HG03139 (cell line): ENCODE results near the gene KCNK16.

Source experiments
- ATAC-seq: cut with Tn5 transposase; IDR thresholded peaks from one replicate; pipeline ENCODE4 v1.9.1; 2021; ENCODE audit not compliant: unreplicated experiment

The KCNK16 gene

GRCh38 chr6:39322306-39322850 is at the start of gene KCNK16:
Gene KCNK16, minus strand, starts transcription at chr6:39322702. Its CDS starts 162 bp downstream, at chr6:39322540.
- no peak for ATAC-seq

DNA sequence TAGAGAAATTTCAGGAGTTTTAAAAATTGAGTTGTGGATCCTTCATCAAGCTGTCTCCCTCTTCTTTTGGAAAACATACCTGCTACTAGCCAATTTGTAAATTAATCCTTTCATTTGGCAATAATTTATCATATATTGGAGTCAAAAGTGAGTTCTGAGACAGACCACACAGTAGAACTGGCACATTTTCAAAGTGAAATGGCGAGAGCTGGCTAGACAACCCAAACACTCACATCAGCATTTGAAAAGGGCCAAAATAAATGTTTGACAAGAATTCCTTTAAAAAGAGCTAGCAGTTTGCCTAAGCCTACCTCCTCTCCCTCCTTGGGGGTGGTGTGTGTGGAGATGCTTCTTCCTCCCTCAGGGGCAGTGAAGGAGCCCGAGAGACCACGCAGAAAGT is 47.9 kb upstream of the KCNK16 start:
- ATAC-seq, result no peak

DNA sequence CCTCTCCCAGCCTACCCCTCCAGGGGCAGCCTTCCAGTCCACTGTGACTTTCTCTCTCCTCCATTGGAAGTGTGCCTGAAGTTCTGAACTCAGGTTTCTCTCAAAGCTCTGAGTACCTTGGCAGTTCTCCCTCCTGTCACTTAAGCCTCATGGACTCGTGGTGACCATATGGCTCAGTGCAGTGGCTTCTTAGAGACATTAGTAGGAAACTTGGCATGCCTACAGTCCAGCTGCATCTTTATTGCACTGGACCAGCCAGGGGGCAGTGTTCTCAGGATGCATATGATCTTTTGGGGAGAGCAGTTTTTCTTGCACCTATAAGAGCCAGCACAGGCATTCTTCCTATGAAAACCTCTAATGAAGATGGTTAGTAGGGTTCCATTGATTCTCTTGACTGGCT is 47.5 kb upstream of the KCNK16 start:
- ATAC-seq, result no peak

DNA sequence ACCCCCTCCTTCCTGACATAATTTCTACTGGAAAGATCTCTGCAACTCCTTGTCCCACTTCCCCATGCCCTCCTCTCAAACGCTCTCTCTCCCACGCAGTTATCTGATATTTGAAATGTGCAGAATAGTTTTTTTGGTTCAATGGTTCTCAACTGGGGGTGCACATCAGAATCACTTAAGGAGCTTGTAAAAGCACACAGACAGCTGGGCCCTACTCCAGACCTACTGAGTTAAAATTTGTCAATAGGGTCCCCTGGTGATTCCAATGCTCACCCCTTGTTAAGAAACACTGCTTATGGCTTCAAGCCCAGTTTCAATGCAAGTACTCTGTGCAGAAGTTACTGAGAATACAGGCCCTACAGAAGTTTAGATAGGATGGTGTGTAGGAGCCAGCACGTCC is 45.2 kb upstream of the KCNK16 start:
- no peak for ATAC-seq

DNA sequence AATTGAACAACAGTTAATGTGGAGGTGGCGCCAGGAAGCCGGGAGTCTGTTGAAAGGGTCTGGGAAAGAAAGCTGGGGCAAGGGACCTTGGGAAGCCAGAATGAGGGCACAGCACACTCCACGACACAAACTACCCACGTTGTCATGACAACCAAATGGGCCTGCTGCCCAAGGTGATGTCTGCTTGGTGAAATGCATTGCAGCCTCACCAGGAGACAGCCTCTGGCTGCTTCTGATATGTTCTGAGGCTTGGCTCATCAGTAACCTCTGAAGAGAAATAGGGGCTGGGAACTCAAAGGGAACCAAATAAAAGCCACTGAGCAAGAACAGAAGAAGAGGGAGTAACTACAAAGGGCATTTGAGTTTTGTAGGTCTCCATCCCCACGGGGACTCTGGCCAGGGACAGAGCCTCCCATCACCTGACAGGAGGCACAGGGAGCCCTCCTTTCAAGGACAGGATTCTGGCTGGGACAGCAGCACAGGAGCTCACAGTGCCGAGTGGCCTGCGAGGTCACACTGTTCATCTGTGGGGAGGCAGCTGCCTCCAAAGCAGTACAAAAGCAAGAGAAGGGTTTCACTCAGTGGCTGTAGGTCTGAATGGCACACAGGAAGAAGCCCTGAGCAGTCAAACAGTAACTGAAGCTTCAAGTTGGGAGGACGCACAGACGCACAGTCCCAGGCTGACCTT is 44.6 kb upstream of the KCNK16 start:
- no peak for ATAC-seq

DNA sequence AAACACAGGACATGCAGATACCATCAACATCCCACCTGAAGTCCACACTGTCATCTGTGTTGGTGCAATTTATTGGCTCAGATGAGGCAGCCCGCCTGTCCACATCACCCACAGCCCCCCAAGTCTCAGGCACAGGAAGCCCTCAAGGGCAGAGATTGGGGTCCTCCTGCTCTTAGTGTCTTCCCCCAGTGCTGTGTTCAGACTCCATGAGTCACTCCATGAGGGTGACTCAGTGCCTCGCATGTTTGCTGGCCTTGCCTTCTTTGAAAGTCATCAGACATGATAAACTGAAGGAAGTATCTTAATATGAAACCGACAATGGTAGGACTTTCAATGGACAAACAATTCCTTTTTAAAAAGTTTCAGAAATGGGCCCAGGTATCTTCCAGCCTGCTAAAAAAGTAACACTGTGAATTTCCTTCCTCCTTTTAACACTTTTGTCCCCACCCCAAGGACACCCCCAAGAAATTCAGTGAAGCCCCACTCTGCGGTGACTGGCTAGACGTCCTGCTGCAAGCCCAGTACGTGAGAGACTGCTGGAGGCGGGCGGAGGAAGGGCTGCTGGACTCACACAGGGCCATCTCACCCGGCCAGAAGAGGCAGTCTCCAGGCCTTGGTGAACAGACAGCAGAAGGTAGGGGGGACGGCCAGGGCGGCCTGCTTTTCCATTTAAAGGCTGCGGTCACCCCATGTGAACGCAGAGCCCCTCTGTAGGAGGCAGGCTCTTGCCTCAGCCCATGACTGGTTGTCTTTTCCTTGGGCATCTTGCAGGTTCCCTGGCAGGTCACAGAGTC is 43.0 kb upstream of the KCNK16 start:
- ATAC-seq, result no peak

DNA sequence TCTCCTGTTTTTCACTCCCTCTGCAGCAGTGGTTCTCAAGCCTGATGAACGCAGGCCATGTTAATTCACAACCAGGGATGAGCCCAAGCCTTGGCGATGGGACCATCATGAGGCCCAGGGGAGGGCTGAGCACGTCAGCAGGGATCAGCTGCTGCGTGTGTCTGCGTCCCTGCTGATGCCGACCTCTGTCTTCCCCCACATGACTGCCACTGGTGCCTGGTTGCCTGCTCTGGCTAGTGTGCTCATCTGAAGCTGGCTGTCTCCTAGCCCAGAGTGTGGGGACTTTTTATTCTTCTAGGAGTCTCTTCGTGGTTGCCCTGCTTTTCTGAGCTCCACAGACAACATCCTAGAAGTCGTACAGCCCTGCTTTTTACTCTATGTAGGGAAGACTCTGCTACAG is 40.8 kb upstream of the KCNK16 start:
- no peak for ATAC-seq

GRCh38 chr6:39362487-39362865 is 40.0 kb upstream of the KCNK16 start:
- no peak for ATAC-seq

GRCh38 chr6:39361657-39362486 is 39.4 kb upstream of the KCNK16 start:
- ATAC-seq, result no peak

- no peak for ATAC-seq
These were observed 37.9 kb upstream of the KCNK16 start for GRCh38 chr6:39360378-39360777.

DNA sequence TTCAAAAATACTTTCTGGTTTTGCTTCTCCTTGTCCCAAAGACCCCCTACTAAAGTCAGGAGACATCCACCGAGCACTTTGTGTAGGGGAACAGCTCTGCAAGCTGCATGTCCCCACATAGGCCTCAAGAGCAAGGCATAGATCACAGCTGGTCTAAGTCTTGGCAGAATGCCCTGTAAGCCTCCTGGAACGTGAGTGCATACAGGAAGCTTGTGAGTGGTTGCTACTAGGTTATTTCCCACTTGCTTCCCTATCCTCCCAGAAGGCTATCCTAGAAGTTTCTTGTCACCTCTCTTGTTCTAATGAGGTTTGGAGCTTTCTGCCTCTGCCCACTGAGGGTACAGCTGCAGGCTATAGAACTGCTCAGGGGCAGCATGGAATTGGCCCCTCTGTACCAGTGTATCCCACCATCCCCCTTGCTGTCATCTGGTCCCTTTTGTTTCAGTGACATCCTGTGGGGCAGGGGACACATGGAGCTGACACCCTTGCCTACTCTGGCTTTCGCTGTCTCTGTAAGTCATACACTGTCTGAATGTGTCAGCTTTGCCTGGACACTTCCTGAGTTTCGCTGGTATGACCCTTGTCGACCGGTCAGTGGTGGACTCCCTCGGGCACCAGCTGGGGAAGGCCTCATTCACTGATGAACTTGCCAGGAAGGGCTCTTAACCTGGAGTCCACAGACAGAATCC is 35.6 kb upstream of the KCNK16 start:
- no peak for ATAC-seq

DNA sequence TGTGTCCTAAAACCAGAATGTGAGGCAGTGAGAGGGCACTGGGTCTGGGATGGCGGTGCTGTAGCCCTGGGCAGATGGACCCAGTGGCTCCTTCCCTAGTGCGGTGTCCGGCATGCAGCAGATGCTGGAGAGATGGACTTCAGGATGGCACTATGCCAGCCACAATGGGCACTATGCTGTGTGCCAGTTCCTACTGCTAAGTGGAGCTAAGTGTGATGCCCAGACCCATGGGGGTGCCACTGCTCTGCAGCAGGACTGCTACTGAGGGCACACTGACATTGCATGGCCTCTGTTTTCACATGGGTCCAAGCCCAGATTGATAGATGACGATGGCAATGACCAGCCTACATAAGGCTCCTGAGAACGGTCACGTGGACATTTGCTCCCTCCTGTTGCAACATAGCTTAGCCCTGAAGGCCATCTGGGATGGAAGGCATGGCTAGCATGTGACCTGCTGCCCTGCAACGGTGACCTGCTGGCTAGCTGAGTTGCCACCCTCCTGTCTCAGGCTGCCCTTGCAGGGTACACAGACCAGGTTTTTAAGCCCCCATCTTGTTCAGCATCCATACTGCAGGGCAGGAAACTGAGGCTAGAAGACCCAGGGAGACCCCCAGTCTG is 31.3 kb upstream of the KCNK16 start:
- no peak for ATAC-seq

DNA sequence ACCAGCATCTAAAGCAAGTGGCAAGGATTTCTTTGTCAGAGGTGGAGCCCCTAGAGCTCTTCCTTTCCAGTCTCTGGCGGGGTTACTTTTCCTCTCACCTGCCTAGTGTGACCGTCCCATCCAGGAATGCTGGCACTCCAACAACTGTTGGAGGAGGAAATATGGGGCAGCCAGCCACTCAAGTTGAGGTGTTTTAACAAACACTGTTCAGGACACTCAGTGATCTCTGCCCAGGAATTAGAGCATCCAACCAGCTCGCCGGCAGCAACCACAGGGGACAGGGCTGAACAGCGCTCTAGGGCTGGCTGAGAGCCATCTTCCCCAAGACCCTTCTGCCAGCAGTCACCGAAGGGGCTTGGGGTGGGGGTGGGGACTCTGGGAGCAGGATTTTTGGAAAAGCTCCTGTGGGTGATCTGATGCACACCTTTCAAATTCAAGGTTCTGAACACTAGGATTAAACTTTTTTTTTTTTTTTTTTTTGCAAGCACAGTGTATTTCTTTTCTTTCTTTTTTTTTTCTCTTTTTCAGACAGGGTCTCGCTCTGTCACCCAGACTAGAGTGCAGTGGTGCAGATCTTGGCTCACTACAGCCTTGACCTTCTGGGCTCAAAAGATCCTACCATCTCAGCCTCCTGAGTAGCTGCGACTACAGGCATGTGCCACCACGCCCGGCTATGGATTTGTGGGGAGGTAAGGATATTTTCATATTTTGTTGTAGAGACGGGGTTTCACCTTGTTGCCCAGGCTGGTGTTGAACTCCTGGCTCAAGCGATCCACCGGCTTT is 28.4 kb upstream of the KCNK16 start:
- ATAC-seq, result no peak

- no peak for ATAC-seq
These were observed 26.2 kb upstream of the KCNK16 start for GRCh38 chr6:39348740-39349139.

GRCh38 chr6:39347906-39348585 is 25.5 kb upstream of the KCNK16 start:
- peak; percentile 55 for ATAC-seq

GRCh38 chr6:39347206-39347605 is 24.7 kb upstream of the KCNK16 start:
- no peak for ATAC-seq

DNA sequence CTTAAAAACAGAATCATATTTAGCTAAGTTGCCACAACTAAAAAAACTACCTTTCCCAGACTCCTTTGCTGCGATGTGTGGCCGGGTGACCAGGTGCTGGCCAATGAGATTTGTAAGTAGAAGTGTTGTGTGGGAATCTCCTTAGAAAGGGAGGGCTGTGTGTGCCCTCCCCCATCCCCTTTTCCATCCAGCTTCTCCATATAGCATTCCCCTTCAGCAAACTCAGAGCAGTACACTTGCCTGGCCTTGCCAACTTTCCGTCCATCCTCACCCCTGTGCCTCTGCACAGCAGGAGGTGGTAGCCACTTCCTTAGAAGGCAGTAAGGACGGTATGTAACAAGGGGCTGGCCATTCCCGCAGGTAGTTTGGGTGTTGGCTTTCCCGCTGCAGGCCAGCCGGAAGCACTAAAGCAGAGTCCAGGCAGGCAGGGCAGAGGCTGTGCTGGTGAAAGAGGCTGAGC is 22.3 kb upstream of the KCNK16 start:
- ATAC-seq, result no peak

GRCh38 chr6:39343396-39343870 is 20.9 kb upstream of the KCNK16 start:
- no peak for ATAC-seq
